Panc1 (cell line): ENCODE data around the gene VAV3. TPM values are rescaled to one million over a fixed set of nuclear protein-coding genes. Genes with fewer than 3 reads are reported as not detected.

Experiments
- ATAC-seq: fragments of 200-7000 bp; cut with Tn5 transposase; 2 replicates; pipeline ENCODE4 v1.9.1; 2020; ENCODE audit warnings: mild to moderate bottlenecking, moderate library complexity
- BruUV-seq: library from RNA; stranded (reverse); fragments of 400-500 nt; replicated peaks from 2 replicates; lab custom pipeline; 2021; lab: Mats Ljungman, UMichigan
- CTCF ChIA-PET: fragments of 300-600 bp; sonication (Branson Sonifier 250); formaldehyde crosslinking; loops from one replicate; lab custom pipeline; 2022; ENCODE audit warnings: antibody characterized with exemption; lab: Charles Lee
- POLR2A ChIA-PET: fragments of 300-600 bp; sonication (Branson Sonifier 250); formaldehyde crosslinking; loops from one replicate; lab custom pipeline; 2022; ENCODE audit warnings: antibody characterized with exemption; lab: Charles Lee
- DNase-seq: peaks from one replicate; pipeline ENCODE4 v3.0.0-alpha.2; 2010; ENCODE audit warnings: low read depth, low spot score
- H3K27ac ChIP-seq: 2 replicates; pipeline ENCODE4 v1.5.1; 2011; ENCODE audit warnings: mild to moderate bottlenecking, low read length, inconsistent platforms
- H3K27me3 ChIP-seq: fragments of 200-500 bp; sonication (Bioruptor generic); 2 replicates; pipeline ENCODE4 v1.6.0; 2014; ENCODE audit warnings: low read length, inconsistent platforms; ENCODE audit not compliant: control insufficient read depth, insufficient read depth
- H3K36me3 ChIP-seq: fragments of 200-500 bp; sonication (Bioruptor generic); 2 replicates; pipeline ENCODE4 v1.5.1; 2014; ENCODE audit warnings: inconsistent platforms, mild to moderate bottlenecking, low read length, moderate library complexity; ENCODE audit not compliant: control insufficient read depth, insufficient read depth
- H3K4me1 ChIP-seq: 2 replicates; pipeline ENCODE4 v1.5.1; 2011; ENCODE audit warnings: inconsistent platforms, mild to moderate bottlenecking, low read length, moderate library complexity; ENCODE audit not compliant: control insufficient read depth, insufficient read depth
- H3K4me3 ChIP-seq, 2 experiments: 2 replicates each; pipeline ENCODE4 v1.5.1; 2011 to 2012; ENCODE audit warnings: low read depth in 2 of 2, low read length in 2 of 2, mild to moderate bottlenecking in 2 of 2, inconsistent platforms in 1 of 2, moderate library complexity in 1 of 2
- H3K9me3 ChIP-seq: fragments of 200-500 bp; sonication (Bioruptor generic); 2 replicates; pipeline ENCODE4 v1.5.1; 2014; ENCODE audit warnings: low read depth, mild to moderate bottlenecking, inconsistent platforms, low read length, moderate library complexity; ENCODE audit not compliant: control insufficient read depth, insufficient read depth
- POLR2AphosphoS5 ChIP-seq: IDR thresholded peaks from 2 replicates; pipeline ENCODE4 v1.6.1; 2012; ENCODE audit warnings: mild to moderate bottlenecking, low read depth, low read length, moderate library complexity
- SIN3A ChIP-seq: IDR thresholded peaks from 2 replicates; pipeline ENCODE4 v1.6.1; 2012; ENCODE audit warnings: low read depth, mild to moderate bottlenecking, low read length, moderate library complexity, borderline replicate concordance; ENCODE audit not compliant: insufficient read depth
- TCF7L2 ChIP-seq: IDR thresholded peaks from 2 replicates; pipeline ENCODE4 v1.6.1; 2011; ENCODE audit warnings: mild to moderate bottlenecking, low read depth, low read length, inconsistent platforms
- in situ Hi-C: cut with HindIII; loops from 2 replicates; pipeline ENCODE4 v1.10.0; 2016; ENCODE audit warnings: low sequenced_read_pairs, low pct_unique_long_range_greater_than_20kb
- intact Hi-C: fragments of 100-400 bp; cut with micrococcal nuclease; formaldehyde crosslinking; loops from one replicate; pipeline ENCODE4 v1.10.0; 2022; ENCODE audit not compliant: unreplicated experiment
- total RNA-seq: library from RNA; stranded (reverse); gene quantifications from one replicate; pipeline ENCODE4 v1.2.1, GENCODE V29; 2021; ENCODE audit not compliant: unreplicated experiment
- TF ChIP-seq, protein P1 (sequence below): fragments of 450-650 bp; IDR thresholded peaks from 2 replicates; pipeline ENCODE4 v1.5.1; 2017; ENCODE audit warnings: mild to moderate bottlenecking
- TF ChIP-seq, protein P2 (sequence below), 2 experiments: IDR thresholded peaks; 2 replicates each; pipeline ENCODE4 v1.6.1; 2011 to 2012; ENCODE audit warnings: low read depth in 2 of 2, control low read depth in 1 of 2, low read length in 1 of 2, mild to moderate bottlenecking in 1 of 2, moderate library complexity in 1 of 2; ENCODE audit not compliant: insufficient read depth in 1 of 2

Gene VAV3
- total RNA-seq, 1 experiment from 2014 or later, result 0.23 TPM

DNA sequence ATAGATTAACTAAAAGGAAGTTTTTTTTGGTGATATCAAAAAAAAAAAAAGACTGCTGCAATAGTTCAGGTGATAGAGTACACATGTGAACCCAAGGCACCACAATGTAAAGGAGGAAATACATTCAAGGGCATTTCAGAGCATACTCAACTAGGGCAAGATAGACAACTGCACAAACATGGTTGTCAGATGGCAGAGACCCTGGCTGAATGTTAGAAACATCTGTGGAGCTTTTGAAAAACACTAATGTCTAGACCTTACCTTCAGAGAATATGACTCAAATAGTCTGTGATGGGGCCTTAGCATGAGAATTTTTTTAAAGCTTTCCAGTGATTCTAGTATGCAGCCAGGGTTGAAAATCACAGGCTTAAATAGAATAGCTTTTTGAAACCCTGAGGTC is 173.6 kb downstream of the VAV3 start:
- H3K9me3 ChIP-seq, result no peaks in the 10 kb centered on the region
- H3K27me3 ChIP-seq, result no peaks in the 10 kb centered on the region
- intact Hi-C loops (no loop called here), in situ Hi-C loops (no loop called here)
- ATAC-seq, result no peak
- H3K27ac ChIP-seq, result no peak overlapping the region
- no TSS peak for BruUV-seq
- H3K36me3 ChIP-seq, result no peaks in the 10 kb centered on the region
- ChIA-PET POLR2A (no interaction called here), CTCF (interaction anchor here (1.0 kb wide), 1 partner anchor 9 kb away, joined by 3 read pairs; no protein-coding TSS in a partner anchor)
- no peaks in the 10 kb centered on the region for H3K4me1 ChIP-seq
- H3K4me3 ChIP-seq, result no peak overlapping the region
- TF ChIP-seq SIN3A (no peak), TCF7L2 (no peak), POLR2AphosphoS5 (no peak)
- TF ChIP-seq, protein P1, sequence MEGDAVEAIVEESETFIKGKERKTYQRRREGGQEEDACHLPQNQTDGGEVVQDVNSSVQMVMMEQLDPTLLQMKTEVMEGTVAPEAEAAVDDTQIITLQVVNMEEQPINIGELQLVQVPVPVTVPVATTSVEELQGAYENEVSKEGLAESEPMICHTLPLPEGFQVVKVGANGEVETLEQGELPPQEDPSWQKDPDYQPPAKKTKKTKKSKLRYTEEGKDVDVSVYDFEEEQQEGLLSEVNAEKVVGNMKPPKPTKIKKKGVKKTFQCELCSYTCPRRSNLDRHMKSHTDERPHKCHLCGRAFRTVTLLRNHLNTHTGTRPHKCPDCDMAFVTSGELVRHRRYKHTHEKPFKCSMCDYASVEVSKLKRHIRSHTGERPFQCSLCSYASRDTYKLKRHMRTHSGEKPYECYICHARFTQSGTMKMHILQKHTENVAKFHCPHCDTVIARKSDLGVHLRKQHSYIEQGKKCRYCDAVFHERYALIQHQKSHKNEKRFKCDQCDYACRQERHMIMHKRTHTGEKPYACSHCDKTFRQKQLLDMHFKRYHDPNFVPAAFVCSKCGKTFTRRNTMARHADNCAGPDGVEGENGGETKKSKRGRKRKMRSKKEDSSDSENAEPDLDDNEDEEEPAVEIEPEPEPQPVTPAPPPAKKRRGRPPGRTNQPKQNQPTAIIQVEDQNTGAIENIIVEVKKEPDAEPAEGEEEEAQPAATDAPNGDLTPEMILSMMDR, result no peak
- TF ChIP-seq, protein P2, sequence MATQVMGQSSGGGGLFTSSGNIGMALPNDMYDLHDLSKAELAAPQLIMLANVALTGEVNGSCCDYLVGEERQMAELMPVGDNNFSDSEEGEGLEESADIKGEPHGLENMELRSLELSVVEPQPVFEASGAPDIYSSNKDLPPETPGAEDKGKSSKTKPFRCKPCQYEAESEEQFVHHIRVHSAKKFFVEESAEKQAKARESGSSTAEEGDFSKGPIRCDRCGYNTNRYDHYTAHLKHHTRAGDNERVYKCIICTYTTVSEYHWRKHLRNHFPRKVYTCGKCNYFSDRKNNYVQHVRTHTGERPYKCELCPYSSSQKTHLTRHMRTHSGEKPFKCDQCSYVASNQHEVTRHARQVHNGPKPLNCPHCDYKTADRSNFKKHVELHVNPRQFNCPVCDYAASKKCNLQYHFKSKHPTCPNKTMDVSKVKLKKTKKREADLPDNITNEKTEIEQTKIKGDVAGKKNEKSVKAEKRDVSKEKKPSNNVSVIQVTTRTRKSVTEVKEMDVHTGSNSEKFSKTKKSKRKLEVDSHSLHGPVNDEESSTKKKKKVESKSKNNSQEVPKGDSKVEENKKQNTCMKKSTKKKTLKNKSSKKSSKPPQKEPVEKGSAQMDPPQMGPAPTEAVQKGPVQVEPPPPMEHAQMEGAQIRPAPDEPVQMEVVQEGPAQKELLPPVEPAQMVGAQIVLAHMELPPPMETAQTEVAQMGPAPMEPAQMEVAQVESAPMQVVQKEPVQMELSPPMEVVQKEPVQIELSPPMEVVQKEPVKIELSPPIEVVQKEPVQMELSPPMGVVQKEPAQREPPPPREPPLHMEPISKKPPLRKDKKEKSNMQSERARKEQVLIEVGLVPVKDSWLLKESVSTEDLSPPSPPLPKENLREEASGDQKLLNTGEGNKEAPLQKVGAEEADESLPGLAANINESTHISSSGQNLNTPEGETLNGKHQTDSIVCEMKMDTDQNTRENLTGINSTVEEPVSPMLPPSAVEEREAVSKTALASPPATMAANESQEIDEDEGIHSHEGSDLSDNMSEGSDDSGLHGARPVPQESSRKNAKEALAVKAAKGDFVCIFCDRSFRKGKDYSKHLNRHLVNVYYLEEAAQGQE (IDR thresholded peaks at IDR 0.05; ENCODE audit: insufficient read depth in 1 of 2, low read depth in 2 of 2, low read length in 1 of 2), result no peak
- no peak for DNase-seq

DNA sequence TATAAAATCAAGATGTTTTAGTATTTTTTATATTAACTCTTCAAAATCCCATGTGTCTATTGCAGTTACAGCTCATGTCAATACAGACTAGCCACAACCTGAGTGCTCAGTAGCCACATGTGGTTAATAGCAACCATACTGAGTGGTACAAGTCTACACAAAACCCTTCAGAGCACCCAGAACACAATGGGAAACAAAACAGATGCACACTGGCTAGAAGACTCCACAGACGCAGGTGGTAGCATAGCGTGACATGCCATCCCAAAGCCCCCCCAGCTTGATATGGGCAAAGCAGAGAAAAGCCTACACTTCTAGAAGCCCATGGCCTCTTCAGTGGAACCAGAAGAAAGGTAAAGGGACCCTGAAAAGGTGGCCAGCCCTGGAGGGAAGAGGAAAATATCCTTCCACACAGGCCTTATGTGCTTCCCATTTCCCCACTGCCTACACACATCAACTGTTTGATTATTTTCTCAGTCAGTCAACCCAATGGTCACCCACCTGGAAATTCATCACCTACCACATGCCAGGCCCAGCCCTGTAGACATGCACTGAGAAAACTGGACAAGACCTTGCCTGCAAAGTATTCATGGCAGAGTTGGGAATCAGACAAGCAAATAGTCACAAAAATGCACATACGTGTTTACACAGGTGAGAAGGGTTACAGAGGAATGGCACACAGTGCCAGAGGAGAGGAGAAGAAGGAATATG is 175.0 kb downstream of the VAV3 start:
- in situ Hi-C loops (no loop called here), intact Hi-C loops (no loop called here)
- DNase-seq (no peak), ATAC-seq (no peak)
- Histone ChIP-seq H3K4me3 (no peak overlapping the region), H3K27me3 (no peaks in the 10 kb centered on the region), H3K36me3 (no peaks in the 10 kb centered on the region), H3K27ac (no peak overlapping the region), H3K4me1 (no peaks in the 10 kb centered on the region), H3K9me3 (no peaks in the 10 kb centered on the region)
- no peak for TF ChIP-seq SIN3A
- TF ChIP-seq TCF7L2, result no peak
- no peak for TF ChIP-seq POLR2AphosphoS5
- TF ChIP-seq, protein P2 (IDR thresholded peaks at IDR 0.05; ENCODE audit: insufficient read depth in 1 of 2, low read depth in 2 of 2, low read length in 1 of 2), result no peak
- ChIA-PET CTCF (interaction anchor here (1.0 kb wide), 1 partner anchor 8 kb away, joined by 3 read pairs; no protein-coding TSS in a partner anchor), POLR2A (no interaction called here)
- BruUV-seq, result no TSS peak
